HCT116 (cell line): ENCODE results near the gene ZSCAN29. TPM values are rescaled to one million over a fixed set of nuclear protein-coding genes. Genes with fewer than 3 reads are reported as not detected.

Experiments used
- ATAC-seq: fragments of 200-7000 bp; cut with Tn5 transposase; 2 replicates; pipeline ENCODE4 v1.9.1; 2020; ENCODE audit warnings: mild to moderate bottlenecking, moderate library complexity
- BruUV-seq: library from RNA; stranded (reverse); fragments of 400-500 nt; replicated peaks from 2 replicates; lab custom pipeline; 2021; lab: Mats Ljungman, UMichigan
- CTCF ChIA-PET: fragments of 300-600 bp; sonication (Branson Sonifier 250); formaldehyde crosslinking; loops from one replicate; lab custom pipeline; 2021; ENCODE audit warnings: antibody characterized with exemption; lab: Charles Lee
- POLR2A ChIA-PET: fragments of 300-600, 350-600 bp; sonication (Branson Sonifier 250); formaldehyde crosslinking; loops from one replicate; lab custom pipeline; 2021; ENCODE audit warnings: antibody characterized with exemption; lab: Charles Lee
- RAD21 ChIA-PET, 2 experiments: fragments of 300-600 bp; sonication (Branson Sonifier 250); formaldehyde crosslinking; loops; one replicate each; lab custom pipeline; 2023; ENCODE audit warnings: low total read pairs in 2 of 2; ENCODE audit not compliant: uncharacterized antibody in 2 of 2, unreplicated experiment in 2 of 2, low non-redundant PET in 1 of 2; lab: Charles Lee
- DNase-seq: peaks from one replicate; pipeline ENCODE4 v3.0.0-alpha.2; 2010; ENCODE audit warnings: low read depth, low spot score
- H2AFZ ChIP-seq: fragments of 200-600 bp; shearing (Covaris generic), sonication (generic); 2 replicates; pipeline ENCODE4 v1.6.1; 2017; ENCODE audit warnings: low read depth, mixed run types, mixed read lengths, antibody characterized with exemption, low read length; ENCODE audit not compliant: poor library complexity, severe bottlenecking
- H3K27ac ChIP-seq: 2 replicates; pipeline ENCODE4 v1.5.1; 2012; ENCODE audit warnings: low read depth, low read length
- H3K27me3 ChIP-seq: fragments of 200-600 bp; sonication (generic); 2 replicates; pipeline ENCODE4 v1.6.1; 2016; ENCODE audit warnings: mixed run types, low read length, mixed read lengths; ENCODE audit not compliant: insufficient read depth
- H3K36me3 ChIP-seq, 2 experiments: fragments of 200-500 bp in 1 of 2; fragments of 200-600 bp in 1 of 2; sonication (Bioruptor generic) in 1 of 2; sonication (generic) in 1 of 2; 2 replicates each; pipeline versions ENCODE4 v1.5.1 to v1.6.1; 2014 to 2016; ENCODE audit warnings: low read length in 2 of 2, inconsistent platforms in 1 of 2, mixed read lengths in 1 of 2, mixed run types in 1 of 2; ENCODE audit not compliant: insufficient read depth in 2 of 2, control insufficient read depth in 1 of 2
- H3K4me1 ChIP-seq, 2 experiments: fragments of 200-600 bp in 1 of 2; sonication (generic) in 1 of 2; 2 replicates each; pipeline versions ENCODE4 v1.5.1 to v1.6.1; 2012 to 2017; ENCODE audit warnings: low read length in 2 of 2, inconsistent platforms in 1 of 2, mild to moderate bottlenecking in 1 of 2, mixed read lengths in 1 of 2, mixed run types in 1 of 2, moderate library complexity in 1 of 2; ENCODE audit not compliant: insufficient read depth in 2 of 2, control insufficient read depth in 1 of 2
- H3K4me2 ChIP-seq: fragments of 200-600 bp; sonication (generic); 2 replicates; pipeline ENCODE4 v1.6.1; 2017; ENCODE audit warnings: mixed run types, low read length, mixed read lengths
- H3K4me3 ChIP-seq, 2 experiments: fragments of 200-600 bp in 1 of 2; sonication (generic) in 1 of 2; replicated peaks in 1 of 2; 2 replicates each; pipeline ENCODE4 v1.5.1; 2011 to 2016; ENCODE audit warnings: low read length in 2 of 2, control low read depth in 1 of 2, low read depth in 1 of 2, mild to moderate bottlenecking in 1 of 2, mixed read lengths in 1 of 2, mixed run types in 1 of 2
- H3K79me2 ChIP-seq: fragments of 200-600 bp; sonication (generic); 2 replicates; pipeline ENCODE4 v1.6.1; 2017; ENCODE audit warnings: mild to moderate bottlenecking, mixed run types, low read length, moderate library complexity, mixed read lengths; ENCODE audit not compliant: insufficient read depth
- H3K9ac ChIP-seq: fragments of 200-600 bp; sonication (generic); 2 replicates; pipeline ENCODE4 v1.6.1; 2016; ENCODE audit warnings: low read length, mixed read lengths
- H3K9me2 ChIP-seq: fragments of 200-600 bp; sonication (generic), shearing (Covaris generic); 2 replicates; pipeline ENCODE4 v1.6.1; 2017; ENCODE audit warnings: mixed run types, mild to moderate bottlenecking, moderate library complexity; ENCODE audit not compliant: insufficient read depth
- H3K9me3 ChIP-seq, 2 experiments: fragments of 200-500 bp in 1 of 2; fragments of 200-600 bp in 1 of 2; sonication (Bioruptor generic) in 1 of 2; sonication (generic) in 1 of 2; 2 replicates each; pipeline ENCODE4 v1.6.1; 2014 to 2017; ENCODE audit warnings: low read length in 2 of 2, mixed read lengths in 2 of 2, inconsistent platforms in 1 of 2, low read depth in 1 of 2, mild to moderate bottlenecking in 1 of 2, mixed run types in 1 of 2, moderate library complexity in 1 of 2; ENCODE audit not compliant: control insufficient read depth in 1 of 2, insufficient read depth in 1 of 2
- H4K20me1 ChIP-seq: fragments of 200-600 bp; sonication (generic), shearing (Covaris generic); 2 replicates; pipeline ENCODE4 v1.6.1; 2017; ENCODE audit warnings: mixed run types, mild to moderate bottlenecking, moderate library complexity; ENCODE audit not compliant: insufficient read depth
- CEBPB ChIP-seq: IDR thresholded peaks from 2 replicates; pipeline ENCODE4 v1.6.1; 2012; ENCODE audit warnings: low read depth
- EGR1 ChIP-seq: IDR thresholded peaks from 2 replicates; pipeline ENCODE4 v1.6.1; 2012; ENCODE audit warnings: low read depth
- EZH2 ChIP-seq: fragments of 200-600 bp; sonication (generic); IDR thresholded peaks from 2 replicates; pipeline ENCODE4 v1.6.1; 2017; ENCODE audit warnings: antibody characterized with exemption, mixed run types
- EZH2phosphoT487 ChIP-seq: fragments of 200-600 bp; IDR thresholded peaks from 2 replicates; pipeline ENCODE4 v1.6.1; 2018; ENCODE audit warnings: antibody characterized with exemption, borderline replicate concordance
- JUND ChIP-seq: IDR thresholded peaks from 2 replicates; pipeline ENCODE4 v1.6.1; 2012
- POLR2A ChIP-seq: IDR thresholded peaks from 2 replicates; pipeline ENCODE4 v1.7.0; 2011; ENCODE audit warnings: borderline replicate concordance; ENCODE audit not compliant: insufficient read depth, insufficient read length; ENCODE audit errors: extremely low read depth
- POLR2AphosphoS5 ChIP-seq: IDR thresholded peaks from 2 replicates; pipeline ENCODE4 v1.6.1; 2011; ENCODE audit warnings: mild to moderate bottlenecking, low read depth, low read length, moderate library complexity
- SIN3A ChIP-seq: IDR thresholded peaks from 2 replicates; pipeline ENCODE4 v1.6.1; 2012; ENCODE audit warnings: low read depth
- SRF ChIP-seq: IDR thresholded peaks from 2 replicates; pipeline ENCODE4 v1.6.1; 2012; ENCODE audit warnings: low read depth
- TCF7L2 ChIP-seq: IDR thresholded peaks from 2 replicates; pipeline ENCODE4 v1.7.0; 2011; ENCODE audit warnings: borderline replicate concordance, inconsistent platforms; ENCODE audit not compliant: insufficient read depth, insufficient read length; ENCODE audit errors: extremely low read depth
- YY1 ChIP-seq: IDR thresholded peaks from 2 replicates; pipeline ENCODE4 v1.6.1; 2011; ENCODE audit warnings: low read length, low read depth, moderate library complexity, mild to moderate bottlenecking; ENCODE audit not compliant: insufficient replicate concordance; ENCODE audit errors: extremely low read depth
- ZFX ChIP-seq: fragments of 450-650 bp; IDR thresholded peaks from 2 replicates; pipeline ENCODE4 v1.6.1; 2017
- ZNF274 ChIP-seq: fragments of 200-500 bp; sonication (Bioruptor generic); IDR thresholded peaks from 2 replicates; pipeline ENCODE4 v1.6.1; 2014; ENCODE audit warnings: mild to moderate bottlenecking, low read depth, low read length, inconsistent platforms
- intact Hi-C: fragments of 100-400 bp; cut with micrococcal nuclease; formaldehyde crosslinking; loops from 2 replicates; pipeline ENCODE4 v1.10.0; 2022
- total RNA-seq: library from RNA; stranded (reverse); gene quantifications from one replicate; pipeline ENCODE4 v1.2.1, GENCODE V29; 2021; ENCODE audit not compliant: unreplicated experiment
- TF ChIP-seq, protein P1 (sequence below), 3 experiments: fragments of 200-600 bp in 1 of 3; sonication (generic) in 1 of 3; IDR thresholded peaks in 2 of 3; conservative IDR thresholded peaks in 1 of 3; 2 replicates each; pipeline ENCODE4 v1.5.1; 2012 to 2017; ENCODE audit warnings: low read depth in 2 of 3, low read length in 2 of 3, antibody characterized with exemption in 1 of 3, borderline replicate concordance in 1 of 3, control low read depth in 1 of 3, mild to moderate bottlenecking in 1 of 3, mixed read lengths in 1 of 3, mixed run types in 1 of 3, moderate library complexity in 1 of 3; ENCODE audit not compliant: insufficient read depth in 1 of 3
- TF ChIP-seq, protein P2 (sequence below): IDR thresholded peaks from 2 replicates; pipeline ENCODE4 v1.6.1; 2012

The ZSCAN29 gene
- total RNA-seq, 1 experiment from 2014 or later: 27.3 TPM

DNA sequence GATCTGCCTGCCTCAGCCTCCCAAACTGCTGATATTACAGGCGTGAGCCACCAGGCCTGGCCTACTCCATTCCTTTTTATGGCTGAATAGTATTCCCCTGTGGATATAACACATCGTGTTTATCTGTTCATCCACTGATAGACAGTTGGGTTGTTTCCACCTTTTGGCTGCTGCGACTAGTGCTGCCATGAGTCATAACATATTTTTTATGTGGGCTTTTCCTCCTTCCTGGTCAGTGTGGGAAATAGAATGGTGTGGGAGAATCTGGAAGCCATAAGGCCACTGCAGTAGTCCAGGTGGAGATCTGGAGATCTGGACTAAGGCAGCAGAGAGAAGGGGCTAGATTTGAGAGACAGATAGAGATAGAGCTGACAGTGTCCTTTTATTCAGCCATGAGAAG is 56.7 kb downstream of the ZSCAN29 start:
- no peak overlapping the region for H3K9ac ChIP-seq
- no peaks in the 10 kb centered on the region for H3K9me3 ChIP-seq
- BruUV-seq: no TSS peak
- TF ChIP-seq JUND (0 out of 2 replicates have a peak, but pooled peaks have one; percentile 23), ZNF274 (no peak)
- TF ChIP-seq, all 23 proteins: peak for 1
- no peak for ATAC-seq
- Histone ChIP-seq H3K4me1 (peaks cover 0 to 8% of the 10 kb centered on the region in 2 experiments; a peak in 1 of 4 replicates), H3K27ac (no peak overlapping the region), H3K36me3 (no peaks in the 10 kb centered on the region), H3K9me2 (no peaks in the 10 kb centered on the region), H3K27me3 (peaks cover 18% of the 10 kb centered on the region; the same call in 1 of the 2 replicates), H3K79me2 (no peaks in the 10 kb centered on the region), H3K4me3 (no peak overlapping the region), H2AFZ (no peak overlapping the region), H4K20me1 (no peaks in the 10 kb centered on the region), H3K4me2 (no peak overlapping the region)
- intact Hi-C loops: no loop called here
- ChIA-PET RAD21 (no interaction called here), CTCF (interaction anchor here (0.7 kb wide), 1 partner anchor 28 kb away, joined by 3 read pairs; no protein-coding TSS in a partner anchor), POLR2A (no interaction called here)
- DNase-seq: no peak

DNA sequence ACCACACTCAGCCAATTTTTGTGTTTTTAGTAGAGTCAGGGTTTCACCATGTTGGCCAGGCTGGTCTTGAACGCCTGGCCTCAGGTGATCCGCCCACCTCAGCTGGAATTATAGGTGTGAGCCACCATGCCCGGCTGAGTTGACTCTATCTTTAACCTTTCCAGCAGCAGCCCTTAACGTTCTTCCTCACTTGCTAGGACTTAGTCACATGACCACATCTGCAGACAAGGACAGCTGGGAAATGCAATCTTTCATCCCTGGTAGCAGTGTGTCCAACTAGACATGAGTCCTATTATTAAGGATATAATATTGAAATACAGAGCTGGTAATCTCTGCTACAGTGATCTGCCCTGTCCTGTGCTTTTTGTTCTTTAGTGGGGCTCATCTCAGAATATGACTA is 58.5 kb downstream of the ZSCAN29 start:
- RAD21 ChIA-PET: no interaction called here
- CTCF ChIA-PET: no interaction called here
- Histone ChIP-seq H3K9me3 (no peaks in the 10 kb centered on the region), H3K27ac (no peak overlapping the region), H3K27me3 (peaks cover 23% of the 10 kb centered on the region; the same call in 1 of the 2 replicates), H4K20me1 (no peaks in the 10 kb centered on the region), H3K36me3 (no peaks in the 10 kb centered on the region), H3K4me2 (no peak overlapping the region), H3K9me2 (no peaks in the 10 kb centered on the region), H2AFZ (no peak overlapping the region), H3K79me2 (no peaks in the 10 kb centered on the region), H3K4me1 (peaks cover 0 to 4% of the 10 kb centered on the region in 2 experiments; a peak in 1 of 4 replicates), H3K4me3 (no peak overlapping the region), H3K9ac (no peak overlapping the region)
- no TSS peak for BruUV-seq
- no peak for TF ChIP-seq CEBPB
- no peak for TF ChIP-seq SRF
- no peak for TF ChIP-seq YY1
- TF ChIP-seq, protein P1, sequence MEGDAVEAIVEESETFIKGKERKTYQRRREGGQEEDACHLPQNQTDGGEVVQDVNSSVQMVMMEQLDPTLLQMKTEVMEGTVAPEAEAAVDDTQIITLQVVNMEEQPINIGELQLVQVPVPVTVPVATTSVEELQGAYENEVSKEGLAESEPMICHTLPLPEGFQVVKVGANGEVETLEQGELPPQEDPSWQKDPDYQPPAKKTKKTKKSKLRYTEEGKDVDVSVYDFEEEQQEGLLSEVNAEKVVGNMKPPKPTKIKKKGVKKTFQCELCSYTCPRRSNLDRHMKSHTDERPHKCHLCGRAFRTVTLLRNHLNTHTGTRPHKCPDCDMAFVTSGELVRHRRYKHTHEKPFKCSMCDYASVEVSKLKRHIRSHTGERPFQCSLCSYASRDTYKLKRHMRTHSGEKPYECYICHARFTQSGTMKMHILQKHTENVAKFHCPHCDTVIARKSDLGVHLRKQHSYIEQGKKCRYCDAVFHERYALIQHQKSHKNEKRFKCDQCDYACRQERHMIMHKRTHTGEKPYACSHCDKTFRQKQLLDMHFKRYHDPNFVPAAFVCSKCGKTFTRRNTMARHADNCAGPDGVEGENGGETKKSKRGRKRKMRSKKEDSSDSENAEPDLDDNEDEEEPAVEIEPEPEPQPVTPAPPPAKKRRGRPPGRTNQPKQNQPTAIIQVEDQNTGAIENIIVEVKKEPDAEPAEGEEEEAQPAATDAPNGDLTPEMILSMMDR (IDR thresholded peaks at IDR 0.05 in 2 of 3, conservative IDR thresholded peaks at IDR 0.05 in 1 of 3; ENCODE audit: borderline replicate concordance in 1 of 3, insufficient read depth in 1 of 3, low read depth in 2 of 3, low read length in 2 of 3): no peak
- no peak for TF ChIP-seq EZH2phosphoT487
- no peak for TF ChIP-seq ZFX
- TF ChIP-seq SIN3A: no peak
- no peak for TF ChIP-seq POLR2A
- no peak for TF ChIP-seq TCF7L2
- TF ChIP-seq ZNF274: no peak
- TF ChIP-seq JUND: no peak
- TF ChIP-seq EZH2: no peak
- TF ChIP-seq POLR2AphosphoS5: no peak
- TF ChIP-seq, protein P2, sequence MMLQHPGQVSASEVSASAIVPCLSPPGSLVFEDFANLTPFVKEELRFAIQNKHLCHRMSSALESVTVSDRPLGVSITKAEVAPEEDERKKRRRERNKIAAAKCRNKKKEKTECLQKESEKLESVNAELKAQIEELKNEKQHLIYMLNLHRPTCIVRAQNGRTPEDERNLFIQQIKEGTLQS: no peak
- no peak for TF ChIP-seq EGR1
- POLR2A ChIA-PET: no interaction called here
- intact Hi-C loops: no loop called here
- DNase-seq (no peak), ATAC-seq (no peak)
